HG02798 (cell line): ENCODE measurements around the gene SLC9A3.
"Not testable (repeated sequence)": the region's sequence is repeated elsewhere in the genome, so short reads cannot be mapped to it uniquely, and the experiment has no call there.

Experiments used
- ATAC-seq: cut with Tn5 transposase; IDR thresholded peaks from one replicate; pipeline ENCODE4 v1.9.1; 2021; ENCODE audit warnings: mild to moderate bottlenecking; ENCODE audit not compliant: unreplicated experiment, poor library complexity

The SLC9A3 gene

GRCh38 chr5:493119-493701 lies 31.0 kb downstream of the SLC9A3 start:
- no peak for ATAC-seq

GRCh38 chr5:492314-492893 lies 31.8 kb downstream of the SLC9A3 start:
- no peak for ATAC-seq

- ATAC-seq = no peak
Measured at GRCh38 chr5:491856-492155, 32.4 kb downstream of the SLC9A3 start.

- ATAC-seq = no peak
Measured at GRCh38 chr5:491119-491855, 33.0 kb downstream of the SLC9A3 start.

GRCh38 chr5:490116-491106 lies 33.8 kb downstream of the SLC9A3 start:
- no peak for ATAC-seq

- ATAC-seq = no peak
Measured at GRCh38 chr5:489689-490080, 34.6 kb downstream of the SLC9A3 start.

- no peak for ATAC-seq
Measured at GRCh38 chr5:488744-489688, 35.2 kb downstream of the SLC9A3 start.

- no peak for ATAC-seq
Measured at GRCh38 chr5:488241-488640, 36.0 kb downstream of the SLC9A3 start.

- ATAC-seq = not testable (repeated sequence)
Measured at GRCh38 chr5:486597-486996, 37.7 kb downstream of the SLC9A3 start.

GRCh38 chr5:485946-486491 lies 38.2 kb downstream of the SLC9A3 start:
- ATAC-seq = no peak

GRCh38 chr5:485113-485945 lies 38.9 kb downstream of the SLC9A3 start:
- ATAC-seq = no peak

GRCh38 chr5:484556-484955 lies 39.7 kb downstream of the SLC9A3 start:
- no peak for ATAC-seq

GRCh38 chr5:483434-484140 lies 40.7 kb downstream of the SLC9A3 start:
- no peak for ATAC-seq

GRCh38 chr5:483011-483410 lies 41.2 kb downstream of the SLC9A3 start:
- ATAC-seq = no peak

- ATAC-seq = no peak
Measured at GRCh38 chr5:482506-482905, 41.7 kb downstream of the SLC9A3 start.

GRCh38 chr5:482021-482420 lies 42.2 kb downstream of the SLC9A3 start:
- no peak for ATAC-seq

- no peak for ATAC-seq
Measured at GRCh38 chr5:481347-481746, 42.9 kb downstream of the SLC9A3 start.
